Endothelial cell of umbilical vein (primary cell): ENCODE results near the gene SLC35B4. TPM values are rescaled to one million over a fixed set of nuclear protein-coding genes. Genes with fewer than 3 reads are reported as not detected.

ENCODE experiments used
- BruUV-seq: library from RNA; stranded (reverse); fragments of 400-500 nt; replicated peaks from 2 replicates; lab custom pipeline; 2021; lab: Mats Ljungman, UMichigan
- CTCF ChIA-PET: fragments of 300-600, 350-600 bp; sonication (Branson Sonifier 250); formaldehyde crosslinking; loops from one replicate; lab custom pipeline; 2021; ENCODE audit warnings: antibody characterized with exemption, inconsistent platforms; lab: Charles Lee
- POLR2A ChIA-PET: fragments of 300-600, 350-600 bp; sonication (Branson Sonifier 250); formaldehyde crosslinking; loops from one replicate; lab custom pipeline; 2021; ENCODE audit warnings: antibody characterized with exemption, inconsistent platforms; lab: Charles Lee
- DNase-seq: peaks from one replicate; pipeline ENCODE4 v3.0.0-alpha.2; 2011; ENCODE audit warnings: low read depth, low spot score
- FAIRE-seq: peaks from 2 replicates; lab custom pipeline; 2011; peaks lifted over from hg19 to GRCh38; lab: Jason Lieb, UNC
- H2AFZ ChIP-seq: 2 replicates; pipeline ENCODE4 v1.6.0; 2012; ENCODE audit warnings: low read depth, low read length, control low read depth, inconsistent platforms
- H3K27ac ChIP-seq: 2 replicates; pipeline ENCODE4 v1.5.1; 2011; ENCODE audit warnings: low read depth, mild to moderate bottlenecking, control low read depth, low read length, moderate library complexity; ENCODE audit not compliant: insufficient read depth
- H3K27me3 ChIP-seq, 2 experiments: 2 replicates each; pipeline versions ENCODE4 v1.6.0 to v1.6.1; 2011; ENCODE audit warnings: low read length in 2 of 2, mixed read lengths in 1 of 2; ENCODE audit not compliant: control insufficient read depth in 2 of 2, insufficient read depth in 2 of 2
- H3K36me3 ChIP-seq, 2 experiments: 2 replicates in 1 of 2; 3 replicates in 1 of 2; pipeline ENCODE4 v1.5.1; 2011; ENCODE audit warnings: low read length in 2 of 2, mild to moderate bottlenecking in 1 of 2, moderate library complexity in 1 of 2; ENCODE audit not compliant: control insufficient read depth in 2 of 2, insufficient read depth in 2 of 2; ENCODE audit errors: extremely low read depth in 1 of 2
- H3K4me1 ChIP-seq: 3 replicates; pipeline ENCODE4 v1.5.1; 2011; ENCODE audit warnings: mild to moderate bottlenecking, low read length; ENCODE audit not compliant: control insufficient read depth, insufficient read depth; ENCODE audit errors: extremely low read depth
- H3K4me2 ChIP-seq: 2 replicates; pipeline ENCODE4 v1.6.1; 2011; ENCODE audit warnings: low read length, control low read depth, mixed read lengths; ENCODE audit not compliant: insufficient read depth
- H3K4me3 ChIP-seq, 3 experiments: fragments of 200-600 bp in 1 of 3; sonication (generic), shearing (Covaris generic) in 1 of 3; replicated peaks in 1 of 3; 2 replicates each; pipeline ENCODE4 v1.5.1; 2011 to 2016; ENCODE audit warnings: control low read depth in 3 of 3, low read length in 3 of 3, mild to moderate bottlenecking in 2 of 3, inconsistent platforms in 1 of 3, low read depth in 1 of 3, moderate library complexity in 1 of 3; ENCODE audit not compliant: insufficient read depth in 1 of 3
- H3K79me2 ChIP-seq: 2 replicates; pipeline ENCODE4 v1.6.0; 2012; ENCODE audit warnings: low read length, inconsistent platforms; ENCODE audit not compliant: control insufficient read depth, insufficient read depth
- H3K9ac ChIP-seq: replicated peaks from 2 replicates; pipeline ENCODE3; 2011; ENCODE audit warnings: low read length, control low read depth; ENCODE audit not compliant: insufficient read depth; ENCODE audit errors: extremely low read depth
- H3K9me1 ChIP-seq: replicated peaks from 3 replicates; pipeline ENCODE4 v1.6.0; 2011; ENCODE audit warnings: mild to moderate bottlenecking, low read length; ENCODE audit not compliant: control insufficient read depth, insufficient read depth; ENCODE audit errors: extremely low read depth
- H3K9me3 ChIP-seq: replicated peaks from 2 replicates; pipeline ENCODE4 v1.5.1; 2012; ENCODE audit warnings: low read length, inconsistent platforms; ENCODE audit not compliant: control insufficient read depth, insufficient read depth
- H4K20me1 ChIP-seq: replicated peaks from 2 replicates; pipeline ENCODE3; 2011; ENCODE audit warnings: mild to moderate bottlenecking, low read length; ENCODE audit not compliant: control insufficient read depth, insufficient read depth; ENCODE audit errors: extremely low read depth
- CTCF ChIP-seq, 2 donors: IDR thresholded peaks; 1 replicate in 1 of 2; 2 replicates in 1 of 2; pipeline ENCODE4 v1.5.1; 2011; ENCODE audit warnings: low read length in 2 of 2, mild to moderate bottlenecking in 2 of 2, moderate library complexity in 2 of 2, control low read depth in 1 of 2, inconsistent platforms in 1 of 2, low read depth in 1 of 2; ENCODE audit not compliant: insufficient read depth in 1 of 2; ENCODE audit errors: extremely low read depth in 1 of 2
- EZH2 ChIP-seq: IDR thresholded peaks from 2 replicates; pipeline ENCODE4 v1.6.1; 2012; ENCODE audit warnings: borderline replicate concordance, low read depth, mild to moderate bottlenecking, moderate library complexity, low read length, inconsistent platforms; ENCODE audit not compliant: severe bottlenecking
- FOS ChIP-seq: IDR thresholded peaks from 2 replicates; pipeline ENCODE4 v1.6.1; 2011; ENCODE audit warnings: mild to moderate bottlenecking, low read length, moderate library complexity, borderline replicate concordance; ENCODE audit not compliant: insufficient read depth
- GATA2 ChIP-seq: IDR thresholded peaks from 2 replicates; pipeline ENCODE4 v1.7.0; 2011; ENCODE audit warnings: low read depth, mild to moderate bottlenecking, moderate library complexity, mixed read lengths, low read length; ENCODE audit not compliant: insufficient read length, insufficient read depth
- JUN ChIP-seq: IDR thresholded peaks from 2 replicates; pipeline ENCODE4 v1.6.1; 2011; ENCODE audit warnings: borderline replicate concordance, low read depth; ENCODE audit not compliant: insufficient read length, insufficient read depth
- MAX ChIP-seq: IDR thresholded peaks from 2 replicates; pipeline ENCODE4 v1.6.1; 2011; ENCODE audit not compliant: insufficient read depth, insufficient read length
- MYC ChIP-seq: IDR thresholded peaks from one replicate; pipeline ENCODE4 v1.6.1; 2011; ENCODE audit warnings: mild to moderate bottlenecking, low read depth, low read length
- POLR2A ChIP-seq: IDR thresholded peaks from 2 replicates; pipeline ENCODE4 v1.6.1; 2012; ENCODE audit warnings: low read depth, mild to moderate bottlenecking, control low read depth, low read length
- POLR2AphosphoS5 ChIP-seq: IDR thresholded peaks from 2 replicates; pipeline ENCODE4 v1.6.1; 2012; ENCODE audit warnings: low read depth, mild to moderate bottlenecking, control low read depth, low read length, moderate library complexity; ENCODE audit not compliant: insufficient read depth
- dilution Hi-C: fragments of 300-500 bp; cut with MboI; formaldehyde crosslinking; loops from one replicate; pipeline ENCODE4 v1.15.0; 2019; ENCODE audit warnings: low sequenced_read_pairs; ENCODE audit not compliant: extremely low pct_ligation_motif_present
- intact Hi-C: fragments of 100-400 bp; cut with micrococcal nuclease; formaldehyde crosslinking; loops from one replicate; pipeline ENCODE4 v1.10.0; 2022
- polyA plus RNA-seq, 4 experiments: library from polyadenylated mRNA; depleted of rRNA in 3 of 4; stranded (reverse) in 3 of 4; unstranded in 1 of 4; fragments of >200 nt; gene quantifications; 2 replicates each; pipeline versions ENCODE4 v1.2.1 to v1.2.3, GENCODE V29; 2011 to 2012; ENCODE audit warnings: missing spikeins in 1 of 4
- total RNA-seq: library from RNA; stranded (reverse); gene quantifications from 2 replicates; pipeline ENCODE4 v1.2.3, GENCODE V29; 2021

Gene SLC35B4
- total and polyA plus RNA-seq, 2 donors (not counting 3 experiments of a cell fraction or from before 2014, with no cell fraction given), result 17.5 to 20.2 TPM

GRCh38 chr7:134329614-134330346, 13.1 kb upstream of the SLC35B4 start:
- Histone ChIP-seq H3K4me1 (no peaks in the 10 kb centered on the region), H3K79me2 (no peaks in the 10 kb centered on the region), H3K27ac (no peak overlapping the region), H3K9me3 (no peaks in the 10 kb centered on the region), H3K9me1 (no peaks in the 10 kb centered on the region), H3K36me3 (no peaks in the 10 kb centered on the region), H4K20me1 (no peaks in the 10 kb centered on the region), H3K4me2 (no peak overlapping the region), H2AFZ (no peak overlapping the region), H3K9ac (no peak overlapping the region), H3K27me3 (peaks cover 2 to 17% of the 10 kb centered on the region in 2 experiments), H3K4me3 (no peak overlapping the region)
- no peak for TF ChIP-seq EZH2
- TF ChIP-seq MYC, result no peak
- TF ChIP-seq POLR2A, result no peak
- TF ChIP-seq POLR2AphosphoS5, result no peak
- TF ChIP-seq MAX, result no peak
- no peak for TF ChIP-seq CTCF (IDR thresholded peaks at IDR 0.05; ENCODE audit: extremely low read depth in 1 of 2, insufficient read depth in 1 of 2, low read depth in 1 of 2, low read length in 2 of 2)
- TF ChIP-seq FOS, result no peak
- TF ChIP-seq GATA2, result no peak
- no peak for TF ChIP-seq JUN
- POLR2A ChIA-PET, result interaction anchor here (0.6 kb wide), 1 partner anchor 815 kb away, joined by 8 read pairs; no protein-coding TSS in a partner anchor
- CTCF ChIA-PET, result interaction anchor here (1.4 to 4.2 kb wide), 2 partner anchors 13 to 91 kb away, joined by 4 to 14 read pairs; partner anchors contain the start of gene SLC35B4
- DNase-seq (no peak), FAIRE-seq (no peak)
- no TSS peak for BruUV-seq
- intact Hi-C loops, result loop anchor here (5.0 kb wide), 2 partner anchors 187 to 897 kb away; no protein-coding TSS in a partner anchor
- dilution Hi-C loops, result no loop called here
